Neuronal stem cell (in vitro differentiated cells): ENCODE measurements around the gene IRF7.
A peak's percentile ranks its signal among the peaks of the same experiment; 100 is the strongest.

ENCODE experiments used
- DNase-seq: peaks from one replicate; pipeline ENCODE4 v3.0.0-alpha.2; 2013; ENCODE audit warnings: low spot score
- H2AFZ ChIP-seq: one replicate; pipeline ENCODE4 v1.6.1; 2013; ENCODE audit warnings: mild to moderate bottlenecking, low read length, inconsistent platforms
- H2AK5ac ChIP-seq: 2 replicates; pipeline ENCODE4 v1.6.1; 2013; ENCODE audit warnings: low read depth, mild to moderate bottlenecking, inconsistent platforms, low read length, moderate library complexity, mixed read lengths
- H2BK120ac ChIP-seq: 2 replicates; pipeline ENCODE4 v1.6.1; 2013; ENCODE audit warnings: low read depth, mild to moderate bottlenecking, inconsistent platforms, low read length, moderate library complexity, mixed read lengths
- H2BK12ac ChIP-seq: one replicate; pipeline ENCODE4 v1.6.1; 2013; ENCODE audit warnings: low read length, inconsistent platforms
- H2BK15ac ChIP-seq: 2 replicates; pipeline ENCODE4 v1.6.1; 2013; ENCODE audit warnings: mild to moderate bottlenecking, low read length, inconsistent platforms, mixed read lengths
- H2BK5ac ChIP-seq: one replicate; pipeline ENCODE4 v1.6.1; 2013; ENCODE audit warnings: inconsistent platforms, mild to moderate bottlenecking, low read length, moderate library complexity
- H3K14ac ChIP-seq: one replicate; pipeline ENCODE4 v1.6.1; 2013; ENCODE audit warnings: low read length, inconsistent platforms
- H3K18ac ChIP-seq: 2 replicates; pipeline ENCODE4 v1.6.1; 2013; ENCODE audit warnings: low read length, inconsistent platforms
- H3K23ac ChIP-seq: 2 replicates; pipeline ENCODE4 v1.6.1; 2013; ENCODE audit warnings: low read depth, mild to moderate bottlenecking, mixed read lengths, low read length, inconsistent platforms; ENCODE audit not compliant: poor library complexity
- H3K27ac ChIP-seq: replicated peaks from 3 replicates; pipeline ENCODE4 v1.5.1; 2013; ENCODE audit warnings: low read length, inconsistent platforms
- H3K27me3 ChIP-seq, 3 experiments: 2 replicates each; pipeline ENCODE4 v1.6.1; 2013; ENCODE audit warnings: low read length in 3 of 3, mild to moderate bottlenecking in 2 of 3, inconsistent platforms in 1 of 3, low read depth in 1 of 3, mixed read lengths in 1 of 3, moderate library complexity in 1 of 3; ENCODE audit not compliant: control insufficient read depth in 3 of 3, insufficient read depth in 3 of 3
- H3K36me3 ChIP-seq, 2 donors: replicated peaks in 1 of 2; 2 replicates each; pipeline ENCODE4 v1.6.1; 2013; ENCODE audit warnings: low read length in 2 of 2; ENCODE audit not compliant: control insufficient read depth in 2 of 2, insufficient read depth in 2 of 2
- H3K4ac ChIP-seq: 2 replicates; pipeline ENCODE4 v1.6.1; 2013; ENCODE audit warnings: inconsistent platforms, mild to moderate bottlenecking, low read length, moderate library complexity
- H3K4me1 ChIP-seq, 2 donors: 1 replicate in 1 of 2; 2 replicates in 1 of 2; pipeline ENCODE4 v1.6.1; 2013; ENCODE audit warnings: low read length in 2 of 2, low read depth in 1 of 2; ENCODE audit not compliant: control insufficient read depth in 2 of 2, insufficient read depth in 1 of 2
- H3K4me2 ChIP-seq: one replicate; pipeline ENCODE4 v1.6.1; 2013; ENCODE audit warnings: mild to moderate bottlenecking, low read length, inconsistent platforms; ENCODE audit not compliant: insufficient read depth, poor library complexity, severe bottlenecking
- H3K4me3 ChIP-seq, 2 donors: 2 replicates each; pipeline ENCODE4 v1.5.1; 2013; ENCODE audit warnings: low read length in 2 of 2, mild to moderate bottlenecking in 2 of 2, inconsistent platforms in 1 of 2, moderate library complexity in 1 of 2
- H3K79me1 ChIP-seq: one replicate; pipeline ENCODE4 v1.6.1; 2013; ENCODE audit warnings: low read depth, mild to moderate bottlenecking, inconsistent platforms, low read length, moderate library complexity
- H3K9ac ChIP-seq: one replicate; pipeline ENCODE4 v1.6.1; 2013; ENCODE audit warnings: mild to moderate bottlenecking, low read depth, low read length, inconsistent platforms; ENCODE audit not compliant: poor library complexity
- H3K9me3 ChIP-seq, 2 donors: replicated peaks in 1 of 2; 2 replicates each; pipeline versions ENCODE3 to v1.6.1; 2013; ENCODE audit warnings: low read length in 2 of 2, mild to moderate bottlenecking in 2 of 2, inconsistent platforms in 1 of 2, low read depth in 1 of 2, mixed read lengths in 1 of 2, moderate library complexity in 1 of 2; ENCODE audit not compliant: control insufficient read depth in 2 of 2, insufficient read depth in 1 of 2
- H4K8ac ChIP-seq: one replicate; pipeline ENCODE4 v1.6.1; 2013; ENCODE audit warnings: low read depth, mild to moderate bottlenecking, inconsistent platforms, low read length, moderate library complexity
- H4K91ac ChIP-seq: one replicate; pipeline ENCODE4 v1.6.1; 2013; ENCODE audit warnings: low read length, low read depth, mild to moderate bottlenecking, inconsistent platforms; ENCODE audit not compliant: poor library complexity
- WGBS, 2 donors: extraction: QIAGEN DNeasy Blood & Tissue Kit; methylation state at CpG; one replicate each; pipeline ENCODE4 v1.1.7; 2013; ENCODE audit warnings: missing lambda C conversion rate in 2 of 2, mixed read lengths in 1 of 2; ENCODE audit not compliant: insufficient read length in 2 of 2, insufficient replicate concordance in 1 of 2; ENCODE audit errors: extremely low coverage in 2 of 2; 5-methylcytosine and 5-hydroxymethylcytosine counted together

Gene IRF7

DNA sequence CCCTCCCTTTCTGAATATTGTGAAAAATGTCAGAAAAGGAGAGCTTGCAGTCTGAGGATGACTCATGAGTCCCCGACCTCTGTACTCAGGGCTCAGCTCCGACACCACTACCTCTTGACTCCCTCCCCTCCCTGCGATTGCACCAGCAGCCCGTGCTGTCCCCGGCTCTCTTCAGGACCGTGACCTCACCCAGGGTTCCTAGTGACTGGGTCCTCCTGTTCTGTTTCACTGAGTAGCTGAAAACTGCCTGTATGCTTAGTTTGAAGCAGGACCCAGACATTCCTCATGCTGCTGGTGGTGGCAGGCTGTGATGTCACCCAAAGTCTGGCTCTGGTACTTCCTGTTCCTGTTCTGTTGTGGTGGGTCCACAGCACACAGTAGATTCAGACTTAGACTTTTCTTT lies 27.8 kb downstream of the IRF7 start:
- no peak overlapping the region for H2BK120ac ChIP-seq
- H2BK12ac ChIP-seq, result no peak overlapping the region
- H3K79me1 ChIP-seq, result peaks cover 13% of the 10 kb centered on the region
- H3K4me1 ChIP-seq, result no peaks in the 10 kb centered on the region
- DNase-seq, result no peak
- no CpG with 5 or more reads among the region's 6 CpGs for WGBS, 2 donors
- H2AFZ ChIP-seq, result no peak overlapping the region
- H2BK5ac ChIP-seq, result no peak overlapping the region
- no peak overlapping the region for H2BK15ac ChIP-seq
- H4K8ac ChIP-seq, result no peak overlapping the region
- no peaks in the 10 kb centered on the region for H3K9me3 ChIP-seq
- H3K14ac ChIP-seq, result no peak overlapping the region
- H3K4ac ChIP-seq, result no peak overlapping the region
- no peak overlapping the region for H3K18ac ChIP-seq
- H3K4me2 ChIP-seq, result no peak overlapping the region
- no peak overlapping the region for H2AK5ac ChIP-seq
- H4K91ac ChIP-seq, result no peak overlapping the region
- H3K36me3 ChIP-seq, result peaks cover 55 to 83% of the 10 kb centered on the region in 2 donors
- H3K27ac ChIP-seq, result no peak overlapping the region
- no peak overlapping the region for H3K23ac ChIP-seq
- H3K9ac ChIP-seq, result no peak overlapping the region
- H3K4me3 ChIP-seq, result no peak overlapping the region
- no peaks in the 10 kb centered on the region for H3K27me3 ChIP-seq

DNA sequence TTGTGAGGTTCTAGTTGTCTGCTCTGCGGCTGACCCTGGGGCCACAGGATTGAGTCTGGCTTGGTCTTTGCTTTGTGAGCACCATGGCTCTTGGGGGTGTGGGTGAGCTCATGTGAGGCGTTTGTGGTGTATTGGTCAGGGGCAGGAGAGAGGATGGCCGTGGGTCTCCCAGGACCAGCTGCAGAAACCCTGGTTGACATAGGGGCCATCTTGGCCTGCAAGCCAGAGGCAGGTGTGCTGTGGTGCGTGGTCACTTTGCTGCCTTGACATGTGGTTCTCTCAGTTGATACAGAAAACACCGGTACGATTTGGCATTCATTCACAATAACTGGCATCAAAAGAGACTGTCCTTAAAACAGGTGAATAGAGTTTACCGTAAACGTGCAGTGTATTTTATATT lies 28.2 kb downstream of the IRF7 start:
- Histone ChIP-seq H4K8ac (no peak overlapping the region), H2AK5ac (no peak overlapping the region), H3K9me3 (no peaks in the 10 kb centered on the region), H3K4me3 (no peak overlapping the region), H3K27me3 (no peaks in the 10 kb centered on the region), H3K27ac (no peak overlapping the region), H2BK120ac (no peak overlapping the region), H3K79me1 (peaks cover 13% of the 10 kb centered on the region), H3K9ac (no peak overlapping the region), H3K14ac (no peak overlapping the region), H3K4me1 (no peaks in the 10 kb centered on the region), H3K23ac (peak overlapping the region; percentile 51), H3K4me2 (no peak overlapping the region), H3K36me3 (peaks cover 51 to 79% of the 10 kb centered on the region in 2 donors), H3K18ac (no peak overlapping the region), H2BK5ac (no peak overlapping the region), H2BK15ac (no peak overlapping the region), H2AFZ (no peak overlapping the region), H2BK12ac (no peak overlapping the region), H3K4ac (no peak overlapping the region), H4K91ac (no peak overlapping the region)
- no peak for DNase-seq
- WGBS, 2 donors, result no CpG with 5 or more reads among the region's 8 CpGs

DNA sequence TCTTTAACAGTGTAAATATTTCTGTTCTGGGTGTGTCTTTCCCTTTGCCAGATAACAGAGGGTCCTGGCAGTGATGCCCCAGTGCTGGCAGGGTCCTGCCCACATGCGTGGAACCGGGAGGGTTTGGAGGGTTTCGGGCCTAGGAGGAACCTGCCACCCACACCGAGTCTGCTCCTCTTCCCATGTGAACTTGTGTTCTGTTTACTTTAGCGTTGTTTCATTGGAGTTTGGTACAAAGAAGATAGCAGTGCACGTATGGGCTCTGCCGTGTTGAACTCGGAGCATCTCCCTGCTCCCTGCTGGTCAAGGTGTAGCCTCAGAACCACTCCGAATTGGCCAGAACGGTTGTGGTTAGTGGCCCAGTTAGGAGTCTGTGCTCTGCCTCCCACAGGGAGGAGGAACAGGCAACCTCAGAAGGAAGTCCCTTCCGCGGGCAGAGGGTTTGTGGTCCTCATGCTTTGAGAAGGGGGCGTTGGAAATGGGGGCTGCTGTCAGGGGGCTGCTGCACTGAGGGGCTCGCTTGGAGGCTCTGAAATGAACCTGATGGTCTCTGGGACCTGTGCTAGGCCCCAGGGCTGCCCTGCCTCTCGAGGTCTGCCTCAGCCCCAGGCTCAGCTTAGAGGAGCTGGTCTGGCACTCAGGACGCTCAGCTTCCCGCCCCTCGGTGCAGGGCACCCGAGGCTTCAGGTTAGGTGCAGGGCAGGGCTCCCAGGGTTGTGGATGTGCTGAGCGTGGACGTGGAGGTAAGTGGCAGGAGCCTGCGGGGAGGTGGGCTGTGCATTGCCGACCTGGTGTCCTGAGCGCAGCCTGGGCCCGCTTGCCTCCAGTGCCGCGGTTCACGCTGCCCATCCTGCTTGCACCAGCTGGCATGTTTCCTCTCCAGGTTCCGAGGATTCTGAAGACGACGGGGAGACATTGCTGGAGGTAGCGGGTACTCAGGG lies 29.1 kb downstream of the IRF7 start:
- no peak overlapping the region for H3K4ac ChIP-seq
- WGBS, 2 donors, result no CpG with 5 or more reads among the region's 32 CpGs
- no peak overlapping the region for H3K4me3 ChIP-seq
- no peak overlapping the region for H3K27ac ChIP-seq
- H2BK12ac ChIP-seq, result no peak overlapping the region
- no peak overlapping the region for H3K14ac ChIP-seq
- H2BK120ac ChIP-seq, result no peak overlapping the region
- H4K8ac ChIP-seq, result no peak overlapping the region
- no peak overlapping the region for H4K91ac ChIP-seq
- no peaks in the 10 kb centered on the region for H3K4me1 ChIP-seq
- no peak overlapping the region for H2AFZ ChIP-seq
- H2BK5ac ChIP-seq, result no peak overlapping the region
- no peak overlapping the region for H3K9ac ChIP-seq
- no peak overlapping the region for H3K23ac ChIP-seq
- no peak overlapping the region for H2AK5ac ChIP-seq
- no peak overlapping the region for H3K4me2 ChIP-seq
- H2BK15ac ChIP-seq, result no peak overlapping the region
- H3K79me1 ChIP-seq, result peaks cover 13% of the 10 kb centered on the region
- no peak for DNase-seq
- H3K18ac ChIP-seq, result no peak overlapping the region
- H3K9me3 ChIP-seq, result no peaks in the 10 kb centered on the region
- no peaks in the 10 kb centered on the region for H3K27me3 ChIP-seq
- H3K36me3 ChIP-seq, result peaks cover 49 to 80% of the 10 kb centered on the region in 2 donors

DNA sequence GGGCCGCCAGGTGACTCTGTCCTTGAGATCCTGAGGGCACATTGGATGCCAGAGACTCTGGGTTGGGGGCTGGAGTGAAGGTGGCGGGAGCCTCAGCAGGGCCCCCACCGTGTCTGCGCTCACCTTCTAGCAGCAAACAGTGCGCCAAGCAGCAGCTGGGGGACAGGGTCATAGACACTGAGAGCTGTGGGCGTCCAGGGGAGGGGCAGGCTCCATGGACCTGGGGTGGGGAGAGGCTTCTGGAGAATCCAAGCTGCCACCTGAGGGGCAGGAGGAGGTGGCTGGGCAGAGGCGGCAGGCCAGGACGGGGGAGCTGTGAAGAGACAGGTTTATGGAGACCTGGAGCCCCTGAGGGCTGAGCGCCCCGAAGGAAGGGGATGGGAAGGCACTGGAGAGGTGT lies 31.5 kb downstream of the IRF7 start:
- Histone ChIP-seq H3K9me3 (no peaks in the 10 kb centered on the region), H3K4me2 (no peak overlapping the region), H2BK15ac (no peak overlapping the region), H2BK120ac (no peak overlapping the region), H3K79me1 (peaks cover 26% of the 10 kb centered on the region), H2AK5ac (no peak overlapping the region), H4K91ac (no peak overlapping the region), H3K9ac (no peak overlapping the region), H3K27ac (no peak overlapping the region), H3K18ac (no peak overlapping the region), H3K27me3 (no peaks in the 10 kb centered on the region), H3K23ac (peak overlapping the region; percentile 6), H4K8ac (no peak overlapping the region), H2BK5ac (no peak overlapping the region), H2AFZ (no peak overlapping the region), H3K36me3 (peaks cover 39 to 63% of the 10 kb centered on the region in 2 donors), H3K4ac (no peak overlapping the region), H3K4me1 (peaks cover 0 to under 1% of the 10 kb centered on the region in 2 donors), H3K4me3 (no peak overlapping the region), H2BK12ac (no peak overlapping the region), H3K14ac (no peak overlapping the region)
- no CpG with 5 or more reads among the region's 10 CpGs for WGBS, 2 donors
- DNase-seq, result no peak
